Stomach (tissue), 19 donors: ENCODE measurements around the gene EAF1. TPM values are rescaled to one million over a fixed set of nuclear protein-coding genes. Genes with fewer than 3 reads are reported as not detected.

Experiments
- DNase-seq, 2 donors: peaks; one replicate each; pipeline versions ENCODE4 v3.0.0 to v3.0.0-alpha.2; 2013 to 2019
- H3K27ac ChIP-seq, 5 donors: fragments of 200-600 bp in 4 of 5; sonication (generic) in 4 of 5; one replicate each; pipeline ENCODE4 v1.5.1; 2013 to 2019; ENCODE audit warnings: mild to moderate bottlenecking in 1 of 5, moderate library complexity in 1 of 5
- H3K27me3 ChIP-seq, 3 donors: fragments of 200-600 bp; sonication (generic); one replicate each; pipeline ENCODE4 v1.5.1; 2017 to 2019; ENCODE audit warnings: mixed run types in 1 of 3
- H3K36me3 ChIP-seq, 4 donors: fragments of 200-600 bp; sonication (generic); 1 replicate in 3 of 4; 2 replicates in 1 of 4; pipeline ENCODE4 v1.5.1; 2016 to 2019
- H3K4me1 ChIP-seq, 4 donors: fragments of 200-600 bp; sonication (generic); one replicate each; pipeline ENCODE4 v1.5.1; 2016 to 2019
- H3K4me3 ChIP-seq, 4 donors: fragments of 200-600 bp; sonication (generic) in 3 of 4; one replicate each; pipeline ENCODE4 v1.5.1; 2016 to 2019; ENCODE audit warnings: mild to moderate bottlenecking in 1 of 4
- H3K9me3 ChIP-seq, 4 donors: fragments of 200-600 bp; sonication (generic); one replicate each; pipeline ENCODE4 v1.5.1; 2016 to 2019
- EP300 ChIP-seq: sonication (generic); formaldehyde crosslinking; IDR thresholded peaks from one replicate; pipeline ENCODE4 v1.6.1; 2017; ENCODE audit warnings: antibody characterized with exemption
- POLR2A ChIP-seq, 4 donors: fragments of 450-650 bp; IDR thresholded peaks; one replicate each; pipeline ENCODE4 v1.6.1; 2016; ENCODE audit warnings: antibody characterized with exemption in 4 of 4, control low read depth in 2 of 4, mild to moderate bottlenecking in 1 of 4, moderate library complexity in 1 of 4
- POLR2AphosphoS5 ChIP-seq, 3 donors: sonication (generic); formaldehyde crosslinking; IDR thresholded peaks; one replicate each; pipeline ENCODE4 v1.6.1; 2016; ENCODE audit warnings: antibody characterized with exemption in 3 of 3
- WGBS, 5 donors: extraction: QIAGEN DNeasy Blood & Tissue Kit in 3 of 5; methylation state at CpG; one replicate each; pipeline versions ENCODE4 v1.1.5 to v1.1.7; 2013 to 2018; 5-methylcytosine and 5-hydroxymethylcytosine counted together
- intact Hi-C: fragments of 100-400 bp; cut with DNase I; formaldehyde crosslinking; loops from one replicate; pipeline ENCODE4 v1.15.1; 2023; ENCODE audit warnings: low total_unique reads
- long read RNA-seq, 10 donors: transcript quantifications; one replicate each; lab custom pipeline, GENCODE V29; 2026
- polyA plus RNA-seq, 3 donors: library from polyadenylated mRNA; stranded (reverse); fragments of 200-250 nt; gene quantifications; one replicate each; pipeline ENCODE4 v1.2.3, GENCODE V29; 2013
- total RNA-seq, 5 donors: library from RNA; depleted of rRNA; stranded (reverse); fragments of >200 nt; gene quantifications; one replicate each; pipeline versions ENCODE4 v1.1.0 to v1.2.3, GENCODE V29; 2014 to 2016
- TF ChIP-seq, protein P1 (sequence below), 7 experiments: fragments of 450-650 bp in 4 of 7; fragments of 200-600 bp in 3 of 7; sonication (generic) in 3 of 7; IDR thresholded peaks; one replicate each; pipeline ENCODE4 v1.5.1; 2016 to 2019; ENCODE audit warnings: antibody characterized with exemption in 7 of 7, control low read depth in 2 of 7, mild to moderate bottlenecking in 1 of 7
- donor health status: healthy with polysubstance abuse.
- donor health status: Bipolar disorder and iron deficiency.
- donor health status: healthy.

The EAF1 gene
- total RNA-seq, result 10 to 100 TPM in 4 of 5 donors, 1 to 10 TPM in 1; 1.8 to 62.9 (median 29.5) TPM
- 1 to 10 TPM; 3.2 to 8.2 (median 8.1) TPM for polyA plus RNA-seq
- long read RNA-seq, donor 1, full-length matches to known transcripts, result 1 of 1 reads
- long read RNA-seq, donor 1, partial matches to known transcripts, result 0 of 1 reads
- long read RNA-seq, donor 1, other reads (novel, unspliced or antisense), result 0 of 1 reads
- long read RNA-seq, donor 2, full-length matches to known transcripts, result 7 of 7 reads
- long read RNA-seq, donor 2, partial matches to known transcripts, result 0 of 7 reads
- long read RNA-seq, donor 2, other reads (novel, unspliced or antisense), result 0 of 7 reads
- long read RNA-seq, donor 3, full-length matches to known transcripts, result 2 of 2 reads
- long read RNA-seq, donor 3, partial matches to known transcripts, result 0 of 2 reads
- long read RNA-seq, donor 3, other reads (novel, unspliced or antisense), result 0 of 2 reads
- long read RNA-seq, donor 4, full-length matches to known transcripts, result 1 of 1 reads
- long read RNA-seq, donor 4, partial matches to known transcripts, result 0 of 1 reads
- long read RNA-seq, donor 4, other reads (novel, unspliced or antisense), result 0 of 1 reads
- long read RNA-seq, donor 5, full-length matches to known transcripts, result 2 of 2 reads
- long read RNA-seq, donor 5, partial matches to known transcripts, result 0 of 2 reads
- long read RNA-seq, donor 5, other reads (novel, unspliced or antisense), result 0 of 2 reads
- long read RNA-seq, donor 6, result 0 reads
- long read RNA-seq, donor 7, full-length matches to known transcripts, result 5 of 5 reads
- long read RNA-seq, donor 7, partial matches to known transcripts, result 0 of 5 reads
- long read RNA-seq, donor 7, other reads (novel, unspliced or antisense), result 0 of 5 reads
- long read RNA-seq, donor 8, full-length matches to known transcripts, result 4 of 4 reads
- long read RNA-seq, donor 8, partial matches to known transcripts, result 0 of 4 reads
- long read RNA-seq, donor 8, other reads (novel, unspliced or antisense), result 0 of 4 reads
- long read RNA-seq, donor 9, full-length matches to known transcripts, result 1 of 1 reads
- long read RNA-seq, donor 9, partial matches to known transcripts, result 0 of 1 reads
- long read RNA-seq, donor 9, other reads (novel, unspliced or antisense), result 0 of 1 reads
- long read RNA-seq, donor 10, result 0 reads

DNA sequence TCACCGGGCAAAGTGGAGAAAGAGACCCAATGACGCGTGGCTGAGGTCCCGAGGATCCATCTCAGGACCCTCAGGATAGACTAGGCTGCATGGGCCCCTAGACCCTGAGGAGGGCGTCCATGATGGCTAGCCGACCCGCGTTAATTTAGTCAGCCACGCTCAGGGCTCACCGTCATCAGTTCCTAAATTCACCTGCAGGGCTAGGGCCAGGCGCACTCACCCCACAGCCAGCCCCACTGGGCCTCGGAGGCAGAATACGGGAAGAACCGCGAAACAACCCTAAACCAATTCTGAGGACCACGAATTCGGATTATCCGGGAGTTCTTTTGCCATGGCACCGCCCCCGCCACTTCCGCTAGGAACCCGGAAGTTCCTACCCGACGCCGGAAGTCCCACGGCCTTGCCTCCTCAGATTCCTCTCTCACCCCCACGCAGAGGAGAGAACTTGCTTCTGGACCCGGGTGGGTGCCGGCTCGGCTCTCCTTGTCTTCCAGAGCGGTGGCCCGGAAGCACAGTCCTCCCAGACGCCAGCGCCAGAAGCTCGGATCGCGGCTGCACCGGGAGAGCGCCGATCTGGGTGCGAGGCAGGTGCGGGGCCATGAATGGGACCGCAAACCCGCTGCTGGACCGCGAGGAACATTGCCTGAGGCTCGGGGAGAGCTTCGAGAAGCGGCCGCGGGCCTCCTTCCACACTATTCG, at the start of gene EAF1, which contains the start of gene METTL6:
Gene EAF1, plus strand, starts transcription at position 417 of the 699 bp plus-strand sequence. Its CDS starts 182 bp downstream, at position 599.
Gene METTL6, minus strand, starts transcription at position 363 of the 699 bp plus-strand sequence. CDS start 1,033 bp downstream, outside the sequence.
- peak within 1 kb of the TSS; percentile 70 to 92 (median 87) for H3K27ac ChIP-seq

DNA sequence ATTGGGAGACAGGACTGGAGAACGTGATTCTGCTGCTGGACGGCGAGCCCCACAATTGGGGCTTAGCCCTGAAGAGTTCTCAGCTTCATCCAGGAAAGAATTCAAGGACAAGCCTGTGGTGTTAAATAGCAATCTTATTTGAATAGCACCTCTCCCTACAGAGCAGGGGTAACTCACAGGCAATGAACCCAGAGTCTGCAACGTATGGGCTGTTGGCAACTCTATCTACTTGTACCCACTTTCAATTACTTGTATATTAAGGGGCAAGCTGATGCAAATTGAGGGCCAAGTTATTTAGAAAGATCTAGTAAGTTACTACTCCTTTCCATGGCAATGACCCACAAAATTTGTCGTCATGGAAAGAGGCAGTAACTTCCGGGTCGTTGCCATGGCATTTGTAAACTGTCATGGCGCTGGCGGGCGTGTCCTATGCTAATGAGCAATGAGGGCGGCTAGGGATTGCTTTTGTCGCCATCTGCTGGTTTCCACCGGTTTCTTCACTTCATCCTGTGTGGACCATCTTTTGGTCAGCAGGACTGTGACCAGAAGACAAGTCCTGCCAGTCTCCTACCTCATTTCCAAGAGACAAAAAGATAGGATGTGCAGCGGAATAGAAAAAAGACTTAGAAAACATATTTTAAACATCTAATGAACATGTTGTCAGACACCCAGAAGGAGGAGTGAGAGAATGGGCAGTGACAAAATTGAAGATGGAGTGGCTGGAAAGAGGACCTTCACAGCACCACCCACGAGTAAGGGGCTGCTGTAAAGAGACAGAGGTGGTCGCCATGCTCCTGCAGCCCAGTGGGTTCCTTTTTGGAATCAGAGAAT, 49.2 kb upstream of the EAF1 start:
- 24 to 28% (median 26%) methylated on average over 16 of the region's 16 CpGs for WGBS, 5 donors
- peak overlapping the region in 4 of 5 donors; percentile 49 to 76 (median 61) for H3K27ac ChIP-seq
- intact Hi-C loops, result loop anchor here (5.0 kb wide), 1 partner anchor 111 kb away; no protein-coding TSS in a partner anchor
- H3K4me3 ChIP-seq, result peak overlapping the region in 2 of 4 donors; percentile 10 to 18
- no peaks in the 10 kb centered on the region for H3K36me3 ChIP-seq
- H3K9me3 ChIP-seq, result no peaks in the 10 kb centered on the region
- H3K27me3 ChIP-seq, result no peaks in the 10 kb centered on the region
- peak; percentile 97 for DNase-seq
- TF ChIP-seq, protein P1, sequence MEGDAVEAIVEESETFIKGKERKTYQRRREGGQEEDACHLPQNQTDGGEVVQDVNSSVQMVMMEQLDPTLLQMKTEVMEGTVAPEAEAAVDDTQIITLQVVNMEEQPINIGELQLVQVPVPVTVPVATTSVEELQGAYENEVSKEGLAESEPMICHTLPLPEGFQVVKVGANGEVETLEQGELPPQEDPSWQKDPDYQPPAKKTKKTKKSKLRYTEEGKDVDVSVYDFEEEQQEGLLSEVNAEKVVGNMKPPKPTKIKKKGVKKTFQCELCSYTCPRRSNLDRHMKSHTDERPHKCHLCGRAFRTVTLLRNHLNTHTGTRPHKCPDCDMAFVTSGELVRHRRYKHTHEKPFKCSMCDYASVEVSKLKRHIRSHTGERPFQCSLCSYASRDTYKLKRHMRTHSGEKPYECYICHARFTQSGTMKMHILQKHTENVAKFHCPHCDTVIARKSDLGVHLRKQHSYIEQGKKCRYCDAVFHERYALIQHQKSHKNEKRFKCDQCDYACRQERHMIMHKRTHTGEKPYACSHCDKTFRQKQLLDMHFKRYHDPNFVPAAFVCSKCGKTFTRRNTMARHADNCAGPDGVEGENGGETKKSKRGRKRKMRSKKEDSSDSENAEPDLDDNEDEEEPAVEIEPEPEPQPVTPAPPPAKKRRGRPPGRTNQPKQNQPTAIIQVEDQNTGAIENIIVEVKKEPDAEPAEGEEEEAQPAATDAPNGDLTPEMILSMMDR (IDR thresholded peaks at IDR 0.05), result peak in 5 of 7 experiments; percentile 64 to 96 (median 80)
- TF ChIP-seq EP300 (no peak), POLR2A (IDR thresholded peaks at IDR 0.05) (no peak), POLR2AphosphoS5 (IDR thresholded peaks at IDR 0.05) (peak; percentile 41 to 90 (median 62))
- peaks cover 0 to 5% (median 2%) of the 10 kb centered on the region in 4 donors for H3K4me1 ChIP-seq

More for the DNA sequence above, at the start of gene EAF1, which contains the start of gene METTL6:
- intact Hi-C loops, result loop anchor here (10.0 kb wide), 1 partner anchor 127 kb away; no protein-coding TSS in a partner anchor
- H3K9me3 ChIP-seq, result no peaks in the 10 kb centered on the region
- peak; percentile 85 to 94 for DNase-seq
- peak within 1 kb of the TSS; percentile 76 to 95 (median 84) for H3K4me3 ChIP-seq
- no peak for TF ChIP-seq EP300
- peak in 2 of 3 donors; percentile 49 to 74 for TF ChIP-seq POLR2AphosphoS5 (IDR thresholded peaks at IDR 0.05)
- no peak for TF ChIP-seq POLR2A (IDR thresholded peaks at IDR 0.05)
- TF ChIP-seq, protein P1 (IDR thresholded peaks at IDR 0.05), result peak in 1 of 7 experiments; percentile 4
- no peaks in the 10 kb centered on the region for H3K27me3 ChIP-seq
- peaks cover 12 to 47% (median 46%) of the 10 kb centered on the region in 4 donors for H3K36me3 ChIP-seq
- 0 to 1% (median 0%) methylated on average over 13 to 52 of the region's 52 CpGs for WGBS, 5 donors
- peaks cover 0 to 63% (median 45%) of the 10 kb centered on the region in 4 donors for H3K4me1 ChIP-seq

DNA sequence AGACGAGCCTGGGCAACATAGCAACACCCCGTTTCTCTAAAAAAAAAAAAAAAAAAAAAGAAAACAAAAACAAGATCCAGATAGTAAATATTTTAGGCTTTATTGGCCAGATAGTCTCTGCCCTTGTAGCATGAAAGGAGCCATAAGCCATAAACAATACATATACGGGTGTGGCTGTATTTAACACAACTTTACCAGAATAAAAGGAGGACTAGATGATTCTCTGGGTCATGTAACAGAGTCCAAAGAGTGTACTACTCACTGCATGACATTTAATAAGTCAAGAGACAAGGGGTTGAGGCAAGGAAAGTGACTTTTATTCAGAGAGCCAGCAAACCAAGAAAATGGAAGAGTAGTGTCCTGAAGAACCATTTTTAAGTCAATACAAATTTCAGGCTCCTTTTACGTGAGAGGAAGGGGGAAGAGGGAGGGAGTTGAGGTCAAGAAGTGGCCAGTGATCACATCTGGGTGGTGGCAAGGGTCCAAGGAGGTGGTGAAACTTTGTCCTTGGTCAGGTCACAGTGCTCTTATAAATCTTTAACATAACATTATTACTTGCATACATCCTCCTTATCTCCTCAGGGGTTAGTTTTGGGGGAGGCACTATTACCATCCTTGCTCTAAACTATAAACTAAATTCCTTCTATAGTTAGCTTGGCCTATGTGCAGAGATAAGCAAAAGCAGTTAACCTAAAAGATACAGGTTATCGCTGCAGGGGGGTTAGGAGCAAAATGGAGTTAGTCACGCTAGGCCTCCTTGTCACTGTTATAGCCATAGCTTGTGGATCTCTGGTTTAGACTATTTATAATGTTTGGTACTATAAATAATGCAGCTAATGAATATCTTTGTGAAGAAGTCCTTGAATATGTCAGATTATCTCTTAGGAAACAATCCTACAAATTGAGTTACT, 46.2 kb upstream of the EAF1 start:
- intact Hi-C loops, result loop anchor here (10.0 kb wide), 1 partner anchor 176 kb away; the partner anchor contains the start of gene CAPN7
- DNase-seq, result no peak
- 63 to 76% (median 69%) methylated on average over 6 of the region's 6 CpGs for WGBS, 5 donors

More for the DNA sequence above, 46.2 kb upstream of the EAF1 start:
- Histone ChIP-seq H3K4me3 (no peak overlapping the region), H3K36me3 (no peaks in the 10 kb centered on the region), H3K4me1 (peaks cover 0 to 5% (median 2%) of the 10 kb centered on the region in 4 donors), H3K27ac (no peak overlapping the region), H3K27me3 (no peaks in the 10 kb centered on the region), H3K9me3 (peaks cover 0 to 7% (median 2%) of the 10 kb centered on the region in 4 donors)
- TF ChIP-seq EP300, result no peak
- TF ChIP-seq POLR2A (IDR thresholded peaks at IDR 0.05), result no peak
- TF ChIP-seq, protein P1 (IDR thresholded peaks at IDR 0.05), result no peak
